Hepatocyte (in vitro differentiated cells): ENCODE measurements around the gene IGFLR1. TPM values are rescaled to one million over a fixed set of nuclear protein-coding genes. Genes with fewer than 3 reads are reported as not detected.

Source experiments
- DNase-seq: peaks from one replicate; pipeline ENCODE4 v3.0.0-alpha.2; 2016; ENCODE audit warnings: low spot score
- H2AFZ ChIP-seq: fragments of 200-600 bp; sonication (generic); 2 replicates; pipeline ENCODE4 v1.6.0; 2016; ENCODE audit warnings: antibody characterized with exemption, mild to moderate bottlenecking
- H3K27ac ChIP-seq: fragments of 200-600 bp; sonication (generic); 2 replicates; pipeline ENCODE4 v1.5.1; 2016; ENCODE audit warnings: mild to moderate bottlenecking
- H3K27me3 ChIP-seq: fragments of 200-600 bp; sonication (generic); 2 replicates; pipeline ENCODE4 v1.6.1; 2016
- H3K36me3 ChIP-seq: fragments of 200-600 bp; sonication (generic); replicated peaks from 2 replicates; pipeline ENCODE4 v1.5.1; 2016; ENCODE audit warnings: low read depth; ENCODE audit not compliant: insufficient read depth
- H3K4me1 ChIP-seq: fragments of 200-600 bp; sonication (generic); 2 replicates; pipeline ENCODE4 v1.5.1; 2016; ENCODE audit warnings: mild to moderate bottlenecking, moderate library complexity; ENCODE audit not compliant: insufficient read depth
- H3K4me2 ChIP-seq: fragments of 200-600 bp; sonication (generic); 2 replicates; pipeline ENCODE4 v1.6.0; 2016
- H3K4me3 ChIP-seq: fragments of 200-600 bp; sonication (generic); 2 replicates; pipeline ENCODE4 v1.5.1; 2016; ENCODE audit warnings: mild to moderate bottlenecking
- H3K79me2 ChIP-seq: fragments of 200-600 bp; sonication (generic); 2 replicates; pipeline ENCODE4 v1.6.0; 2017; ENCODE audit warnings: mild to moderate bottlenecking
- H3K9me2 ChIP-seq: fragments of 200-600 bp; sonication (generic); replicated peaks from 2 replicates; pipeline ENCODE4 v1.6.0; 2017; ENCODE audit warnings: mild to moderate bottlenecking; ENCODE audit not compliant: insufficient read depth
- H3K9me3 ChIP-seq: fragments of 200-600 bp; sonication (generic); 2 replicates; pipeline ENCODE4 v1.5.1; 2016; ENCODE audit warnings: low read depth, mild to moderate bottlenecking
- H4K20me1 ChIP-seq: fragments of 200-600 bp; sonication (generic); 2 replicates; pipeline ENCODE4 v1.6.0; 2016; ENCODE audit warnings: mild to moderate bottlenecking; ENCODE audit not compliant: insufficient read depth, poor library complexity, severe bottlenecking
- EZH2 ChIP-seq: fragments of 200-600 bp; sonication (generic); IDR thresholded peaks from 2 replicates; pipeline ENCODE4 v1.6.1; 2016; ENCODE audit warnings: antibody characterized with exemption, mild to moderate bottlenecking, borderline replicate concordance
- EZH2phosphoT487 ChIP-seq: fragments of 200-600 bp; sonication (generic); IDR thresholded peaks from one replicate; pipeline ENCODE4 v1.6.1; 2018; ENCODE audit warnings: antibody characterized with exemption, mild to moderate bottlenecking, low read depth, moderate library complexity; ENCODE audit not compliant: unreplicated experiment, severe bottlenecking
- WGBS: methylation state at CpG from one replicate; pipeline ENCODE4 v1.1.6; 2016; ENCODE audit warnings: low lambda C conversion rate; ENCODE audit errors: missing lambda C conversion rate; 5-methylcytosine and 5-hydroxymethylcytosine counted together
- polyA plus RNA-seq: library from polyadenylated mRNA; unstranded; fragments of >200 nt; fragmentation: Nextera tagmentation; extraction: Ambion mirVana; gene quantifications from 2 replicates; pipeline ENCODE4 v1.2.1, GENCODE V29; 2016
- total RNA-seq: library from RNA; depleted of rRNA; stranded (reverse); fragments of >200 nt; gene quantifications from 2 replicates; pipeline ENCODE4 v1.2.3, GENCODE V29; 2014
- TF ChIP-seq, protein P1 (sequence below): fragments of 200-600 bp; sonication (generic); IDR thresholded peaks from 2 replicates; pipeline ENCODE4 v1.5.1; 2016; ENCODE audit warnings: antibody characterized with exemption, mild to moderate bottlenecking; ENCODE audit not compliant: poor library complexity

IGFLR1 gene
- total and polyA plus RNA-seq, 2 experiments from 2014 or later = 4.5 to 5.6 TPM

DNA sequence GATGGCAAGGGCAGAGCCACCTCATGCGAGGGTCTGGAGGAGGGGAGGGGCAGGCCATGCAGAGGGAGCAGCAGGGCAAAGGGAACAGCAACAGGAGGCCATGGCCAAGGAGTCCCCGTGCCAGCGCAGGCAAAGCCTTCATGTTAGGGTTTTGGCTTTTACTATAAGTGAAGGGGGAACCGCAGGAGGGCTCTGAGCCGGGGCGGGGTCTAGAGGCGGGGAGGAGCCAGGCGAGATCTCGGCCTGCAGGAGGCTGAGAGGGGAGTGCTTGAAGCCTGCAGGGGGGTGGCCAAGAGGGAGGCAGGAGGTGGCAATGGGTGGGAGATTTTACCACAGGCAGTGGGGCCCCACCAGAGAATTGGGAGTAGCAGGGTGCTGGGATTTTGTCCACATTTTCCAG is 39.4 kb upstream of the IGFLR1 start:
- 85% methylated on average over 8 of the region's 9 CpGs for WGBS
- Histone ChIP-seq H4K20me1 (no peaks in the 10 kb centered on the region), H3K9me2 (no peaks in the 10 kb centered on the region), H3K4me2 (no peak overlapping the region), H3K79me2 (no peaks in the 10 kb centered on the region), H2AFZ (no peak overlapping the region), H3K9me3 (no peaks in the 10 kb centered on the region), H3K36me3 (no peaks in the 10 kb centered on the region), H3K27me3 (no peaks in the 10 kb centered on the region), H3K27ac (no peak overlapping the region), H3K4me3 (no peak overlapping the region), H3K4me1 (peaks cover 4% of the 10 kb centered on the region)
- no peak for DNase-seq
- TF ChIP-seq, protein P1, sequence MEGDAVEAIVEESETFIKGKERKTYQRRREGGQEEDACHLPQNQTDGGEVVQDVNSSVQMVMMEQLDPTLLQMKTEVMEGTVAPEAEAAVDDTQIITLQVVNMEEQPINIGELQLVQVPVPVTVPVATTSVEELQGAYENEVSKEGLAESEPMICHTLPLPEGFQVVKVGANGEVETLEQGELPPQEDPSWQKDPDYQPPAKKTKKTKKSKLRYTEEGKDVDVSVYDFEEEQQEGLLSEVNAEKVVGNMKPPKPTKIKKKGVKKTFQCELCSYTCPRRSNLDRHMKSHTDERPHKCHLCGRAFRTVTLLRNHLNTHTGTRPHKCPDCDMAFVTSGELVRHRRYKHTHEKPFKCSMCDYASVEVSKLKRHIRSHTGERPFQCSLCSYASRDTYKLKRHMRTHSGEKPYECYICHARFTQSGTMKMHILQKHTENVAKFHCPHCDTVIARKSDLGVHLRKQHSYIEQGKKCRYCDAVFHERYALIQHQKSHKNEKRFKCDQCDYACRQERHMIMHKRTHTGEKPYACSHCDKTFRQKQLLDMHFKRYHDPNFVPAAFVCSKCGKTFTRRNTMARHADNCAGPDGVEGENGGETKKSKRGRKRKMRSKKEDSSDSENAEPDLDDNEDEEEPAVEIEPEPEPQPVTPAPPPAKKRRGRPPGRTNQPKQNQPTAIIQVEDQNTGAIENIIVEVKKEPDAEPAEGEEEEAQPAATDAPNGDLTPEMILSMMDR = no peak
- TF ChIP-seq EZH2 (no peak), EZH2phosphoT487 (no peak)

DNA sequence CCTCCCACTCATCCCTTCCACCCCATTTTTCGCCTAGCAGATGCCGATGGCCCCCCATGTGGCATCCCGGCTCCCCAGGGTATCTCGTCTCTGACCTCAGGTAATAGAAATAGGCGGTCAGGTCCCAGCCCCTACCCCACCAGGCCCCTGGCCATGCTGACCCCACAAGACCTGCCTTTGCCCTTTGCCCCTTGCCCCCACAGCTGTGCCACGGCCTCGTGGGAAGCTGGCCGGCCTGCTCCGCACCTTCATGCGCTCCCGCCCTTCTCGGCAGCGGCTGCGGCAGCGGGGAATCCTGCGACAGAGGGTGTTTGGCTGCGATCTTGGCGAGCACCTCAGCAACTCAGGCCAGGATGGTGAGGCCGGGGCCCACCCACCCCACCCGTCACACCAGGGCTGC is 38.5 kb upstream of the IGFLR1 start:
- H3K36me3 ChIP-seq = no peaks in the 10 kb centered on the region
- peaks cover 4% of the 10 kb centered on the region for H3K79me2 ChIP-seq
- no peaks in the 10 kb centered on the region for H3K27me3 ChIP-seq
- H4K20me1 ChIP-seq = no peaks in the 10 kb centered on the region
- H3K4me2 ChIP-seq = no peak overlapping the region
- no peaks in the 10 kb centered on the region for H3K9me2 ChIP-seq
- 93% methylated on average over 20 of the region's 20 CpGs for WGBS
- peaks cover 10% of the 10 kb centered on the region for H3K4me1 ChIP-seq
- no peak for TF ChIP-seq EZH2
- no peak overlapping the region for H3K4me3 ChIP-seq
- no peak overlapping the region for H3K27ac ChIP-seq
- H2AFZ ChIP-seq = no peak overlapping the region
- H3K9me3 ChIP-seq = no peaks in the 10 kb centered on the region
- DNase-seq = no peak

DNA sequence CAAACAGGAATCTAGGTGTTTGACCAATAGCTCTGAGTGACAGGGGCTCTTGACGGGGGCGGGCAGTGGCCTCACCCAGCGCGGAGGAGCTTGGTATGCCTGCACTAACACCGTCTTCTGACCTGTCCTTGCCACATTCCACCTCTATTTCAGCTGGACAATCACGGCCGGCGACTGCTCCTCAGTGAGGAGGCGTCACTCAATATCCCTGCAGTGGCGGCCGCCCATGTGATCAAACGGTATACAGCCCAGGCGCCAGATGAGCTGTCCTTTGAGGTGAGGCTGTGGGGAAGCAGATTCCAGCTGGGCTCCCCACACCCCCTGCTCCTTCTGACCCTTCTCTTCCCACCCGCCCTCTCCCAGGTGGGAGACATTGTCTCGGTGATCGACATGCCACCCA is 37.8 kb upstream of the IGFLR1 start:
- peaks cover 4% of the 10 kb centered on the region for H3K79me2 ChIP-seq
- H3K9me2 ChIP-seq = no peaks in the 10 kb centered on the region
- DNase-seq = no peak
- H2AFZ ChIP-seq = no peak overlapping the region
- H3K9me3 ChIP-seq = no peaks in the 10 kb centered on the region
- no peak overlapping the region for H3K4me2 ChIP-seq
- TF ChIP-seq EZH2phosphoT487 (no peak), EZH2 (no peak)
- no peaks in the 10 kb centered on the region for H3K27me3 ChIP-seq
- peaks cover 10% of the 10 kb centered on the region for H3K4me1 ChIP-seq
- no peaks in the 10 kb centered on the region for H4K20me1 ChIP-seq
- WGBS = 95% methylated on average over 16 of the region's 16 CpGs
- no peak overlapping the region for H3K27ac ChIP-seq
- no peaks in the 10 kb centered on the region for H3K36me3 ChIP-seq
- no peak overlapping the region for H3K4me3 ChIP-seq

DNA sequence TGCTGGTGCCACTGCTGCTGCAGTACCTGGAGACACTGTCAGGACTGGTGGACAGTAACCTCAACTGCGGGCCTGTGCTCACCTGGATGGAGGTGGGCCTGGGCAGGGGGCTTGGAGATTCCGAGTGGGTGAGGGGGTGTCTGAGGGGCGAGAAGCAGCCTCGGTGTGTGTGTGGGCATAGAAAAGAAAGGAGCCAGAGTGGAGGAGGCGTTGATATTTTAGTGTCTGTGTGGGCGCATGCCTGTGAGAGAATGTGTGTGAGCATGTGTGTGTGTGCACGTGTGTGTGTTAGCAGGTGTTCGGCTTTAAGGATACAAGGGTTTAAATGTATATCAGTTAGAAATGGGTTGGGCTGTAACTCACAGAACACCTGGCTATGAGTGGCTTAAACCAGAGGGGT is 36.8 kb upstream of the IGFLR1 start:
- no peak for TF ChIP-seq EZH2
- TF ChIP-seq, protein P1 = no peak
- no peak for TF ChIP-seq EZH2phosphoT487
- Histone ChIP-seq H3K36me3 (no peaks in the 10 kb centered on the region), H2AFZ (no peak overlapping the region), H3K4me2 (no peak overlapping the region), H3K9me3 (no peaks in the 10 kb centered on the region), H3K79me2 (peaks cover 4% of the 10 kb centered on the region), H3K27ac (no peak overlapping the region), H3K4me3 (no peak overlapping the region), H3K4me1 (peaks cover 10% of the 10 kb centered on the region), H3K9me2 (no peaks in the 10 kb centered on the region), H3K27me3 (no peaks in the 10 kb centered on the region), H4K20me1 (no peaks in the 10 kb centered on the region)
- no peak for DNase-seq
- 95% methylated on average over 8 of the region's 8 CpGs for WGBS
